GM12864 (cell line): Measurements from ENCODE around the gene CAPN15.

Source experiments
- DNase-seq: peaks from one replicate; pipeline ENCODE4 v3.0.0-alpha.2; 2011; ENCODE audit warnings: low read depth
- H3K4me3 ChIP-seq: 2 replicates; pipeline ENCODE4 v1.5.1; 2011; ENCODE audit warnings: mild to moderate bottlenecking, low read depth, low read length, control low read depth
- CTCF ChIP-seq: IDR thresholded peaks from 2 replicates; pipeline ENCODE4 v1.5.1; 2011; ENCODE audit warnings: low read depth, mild to moderate bottlenecking, moderate library complexity, low read length, control low read depth, inconsistent platforms; ENCODE audit errors: missing control alignments

Gene CAPN15

GRCh38 chr16:588889-589657, 61.6 kb downstream of the CAPN15 start:
- no peak for TF ChIP-seq CTCF
- peak; percentile 86 for DNase-seq
- peak overlapping the region; percentile 82 for H3K4me3 ChIP-seq

GRCh38 chr16:589658-590187, 62.2 kb downstream of the CAPN15 start, which contains the start of gene RAB40C:
TSS of gene RAB40C (plus strand) at chr16:590066. CDS start at chr16:590292, 226 bp downstream.
- peak within 1 kb of the TSS; percentile 82 for H3K4me3 ChIP-seq
- peak; percentile 94 for DNase-seq
- no peak for TF ChIP-seq CTCF

GRCh38 chr16:590188-590814, 62.8 kb downstream of the CAPN15 start:
- DNase-seq: no peak
- no peak for TF ChIP-seq CTCF
- H3K4me3 ChIP-seq: peak overlapping the region; percentile 63

- TF ChIP-seq CTCF: no peak
- no peak for DNase-seq
- peak overlapping the region; percentile 63 for H3K4me3 ChIP-seq
These were observed 63.3 kb downstream of the CAPN15 start for GRCh38 chr16:590815-591200.

- peak overlapping the region; percentile 63 for H3K4me3 ChIP-seq
- DNase-seq: no peak
- TF ChIP-seq CTCF: no peak
These were observed 63.7 kb downstream of the CAPN15 start for GRCh38 chr16:591231-591630.

- no peak for DNase-seq
- TF ChIP-seq CTCF: no peak
- no peak overlapping the region for H3K4me3 ChIP-seq
These were observed 64.5 kb downstream of the CAPN15 start for GRCh38 chr16:591892-592517.
